ENCODE measurements around the gene ATG13. TPM values are rescaled to one million over a fixed set of nuclear protein-coding genes. Genes with fewer than 3 reads are reported as not detected.

ATG13 gene
- total and polyA plus RNA-seq, 4 donors = 29.9 to 72.7 (median 53.0) TPM

DNA sequence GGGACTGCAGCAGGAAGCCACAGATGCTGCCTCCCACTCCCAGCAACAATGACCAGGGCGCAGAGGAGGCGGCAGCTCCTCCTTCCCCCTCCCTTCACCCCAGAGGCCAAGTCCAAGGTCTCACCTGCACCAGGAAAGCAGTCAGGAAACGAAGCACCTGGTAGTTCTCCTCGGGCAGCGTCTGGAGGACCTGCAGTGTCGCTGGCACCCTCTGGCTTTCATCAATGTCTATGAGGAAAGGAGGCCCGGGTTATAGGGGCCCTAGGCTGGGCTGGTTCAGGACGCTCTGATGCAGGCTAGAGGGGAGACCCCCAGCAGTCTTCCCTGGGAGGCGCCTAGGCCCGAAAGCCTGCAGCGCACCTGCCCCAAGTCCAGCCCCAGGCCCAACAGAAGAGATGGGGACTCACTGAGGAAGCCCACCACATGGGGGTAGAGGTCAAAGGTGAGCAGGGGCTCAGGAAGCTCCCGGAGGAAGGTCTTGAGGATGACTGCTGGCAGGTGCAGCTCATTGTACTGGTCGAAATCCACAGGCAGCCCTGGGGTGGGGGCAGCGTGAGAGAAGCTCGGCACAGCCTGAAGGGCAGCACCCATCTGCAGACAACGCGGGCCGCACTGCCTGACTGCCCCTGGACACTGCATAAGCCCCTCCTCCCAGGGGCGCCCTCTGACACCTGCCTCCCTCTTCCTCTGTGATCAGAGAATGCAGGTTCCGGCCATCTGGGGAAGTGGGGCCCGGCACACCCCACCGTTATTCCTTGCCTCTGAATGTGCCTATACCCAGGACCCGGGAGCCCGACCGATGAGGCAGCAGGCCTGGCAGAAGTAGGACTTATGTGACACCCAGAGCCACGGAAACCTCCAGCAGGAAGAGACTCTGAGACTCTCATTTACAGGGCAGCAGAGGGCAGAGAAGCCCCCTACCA lies 62.1 kb downstream of the ATG13 start:
- no peaks in the 10 kb centered on the region for H3K27me3 ChIP-seq (ENCODE audit: control insufficient read depth in 1 of 2, insufficient read depth in 2 of 2, low read length in 1 of 2)
- intact Hi-C loops (cut with DNase I) = no loop called here
- no peak overlapping the region for H3K4me3 ChIP-seq (ENCODE audit: low read length in 2 of 2)
- DNase-seq (peak in 1 of 2 donors; percentile 39), ATAC-seq (ENCODE audit: low FRiP score) (no peak)
- H3K27ac ChIP-seq (ENCODE audit: low read depth in 1 of 2, low read length in 2 of 2) = no peak overlapping the region
- peaks cover 6 to 11% of the 10 kb centered on the region in 2 donors for H3K36me3 ChIP-seq (ENCODE audit: control insufficient read depth in 1 of 2, insufficient read depth in 2 of 2, low read length in 1 of 2)
- whole genome bisulfite sequencing, 2 donors = 88 to 89% methylated on average over 25 to 26 of the region's 26 CpGs
- no peaks in the 10 kb centered on the region for H3K9me3 ChIP-seq (ENCODE audit: control insufficient read depth, low read length)
- H3K4me1 ChIP-seq (ENCODE audit: control insufficient read depth in 1 of 2, insufficient read depth in 2 of 2, low read length in 2 of 2) = no peaks in the 10 kb centered on the region

DNA sequence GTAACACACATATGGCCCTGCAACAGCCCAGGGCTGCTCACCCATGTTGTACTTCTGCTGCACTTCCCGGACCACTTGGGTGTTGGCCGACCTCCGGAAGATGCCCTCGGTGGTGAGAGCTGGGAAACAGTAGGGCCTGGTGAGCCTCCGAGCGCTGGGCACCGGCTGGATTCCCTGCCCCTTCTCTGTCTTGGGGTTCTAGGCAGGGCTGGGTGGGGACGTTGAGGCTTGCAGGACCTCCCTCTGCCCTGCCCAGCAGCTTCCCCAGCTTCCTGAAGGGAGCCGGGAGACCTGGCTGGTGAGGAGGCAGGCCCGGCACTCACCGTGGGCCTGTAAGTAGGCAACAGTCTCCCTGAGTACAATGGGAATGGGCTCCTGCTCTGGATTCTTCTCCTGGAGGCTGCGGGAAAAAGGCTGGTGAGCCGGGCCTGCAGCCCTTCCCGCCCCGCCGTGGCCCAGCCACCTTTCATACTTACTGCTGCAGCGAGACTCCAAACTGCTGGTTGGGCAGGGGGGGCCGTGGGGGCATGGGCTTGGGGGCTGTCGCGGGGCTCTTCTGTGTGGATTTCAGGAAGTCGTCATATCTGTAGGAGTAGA lies 62.9 kb downstream of the ATG13 start:
- 87 to 88% methylated on average over 21 of the region's 21 CpGs for WGBS, 2 donors
- ATAC-seq (ENCODE audit: low FRiP score) = no peak
- H3K4me3 ChIP-seq (ENCODE audit: low read length in 2 of 2) = no peak overlapping the region
- H3K9me3 ChIP-seq (ENCODE audit: control insufficient read depth, low read length) = no peaks in the 10 kb centered on the region
- intact Hi-C loops (cut with DNase I) = no loop called here
- no peaks in the 10 kb centered on the region for H3K27me3 ChIP-seq (ENCODE audit: control insufficient read depth in 1 of 2, insufficient read depth in 2 of 2, low read length in 1 of 2)
- H3K36me3 ChIP-seq (ENCODE audit: control insufficient read depth in 1 of 2, insufficient read depth in 2 of 2, low read length in 1 of 2) = peaks cover 6 to 11% of the 10 kb centered on the region in 2 donors
- no peak overlapping the region for H3K27ac ChIP-seq (ENCODE audit: low read depth in 1 of 2, low read length in 2 of 2)
- DNase-seq = no peak
- no peaks in the 10 kb centered on the region for H3K4me1 ChIP-seq (ENCODE audit: control insufficient read depth in 1 of 2, insufficient read depth in 2 of 2, low read length in 2 of 2)

DNA sequence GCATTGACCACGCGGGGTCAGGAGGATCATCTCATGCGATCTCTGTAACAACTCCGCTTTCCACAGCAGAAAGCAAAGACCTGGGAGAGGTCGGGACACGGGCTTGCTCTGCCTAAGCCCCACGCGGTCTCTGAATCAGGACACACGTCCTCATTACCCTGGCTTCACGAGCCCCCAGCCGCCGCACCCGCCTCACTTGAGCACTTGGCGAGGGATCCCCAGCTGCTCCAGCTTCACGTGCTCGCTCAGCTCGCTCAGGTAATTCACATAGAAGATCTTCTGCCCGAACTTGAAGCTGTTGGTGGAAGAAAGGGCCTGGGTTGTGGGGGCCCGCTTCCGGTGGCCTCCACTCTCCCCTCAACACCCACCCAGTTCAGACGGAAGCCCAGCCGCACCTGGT lies 63.5 kb downstream of the ATG13 start:
- Histone ChIP-seq H3K36me3 (ENCODE audit: control insufficient read depth in 1 of 2, insufficient read depth in 2 of 2, low read length in 1 of 2) (peaks cover 6 to 11% of the 10 kb centered on the region in 2 donors), H3K4me1 (ENCODE audit: control insufficient read depth in 1 of 2, insufficient read depth in 2 of 2, low read length in 2 of 2) (no peaks in the 10 kb centered on the region), H3K4me3 (ENCODE audit: low read length in 2 of 2) (no peak overlapping the region), H3K27me3 (ENCODE audit: control insufficient read depth in 1 of 2, insufficient read depth in 2 of 2, low read length in 1 of 2) (no peaks in the 10 kb centered on the region), H3K27ac (ENCODE audit: low read depth in 1 of 2, low read length in 2 of 2) (no peak overlapping the region), H3K9me3 (ENCODE audit: control insufficient read depth, low read length) (no peaks in the 10 kb centered on the region)
- ATAC-seq (ENCODE audit: low FRiP score) (no peak), DNase-seq (peak in 1 of 2 donors; percentile 34)
- 90 to 92% methylated on average over 22 of the region's 22 CpGs for WGBS, 2 donors
- intact Hi-C loops (cut with DNase I) = no loop called here

DNA sequence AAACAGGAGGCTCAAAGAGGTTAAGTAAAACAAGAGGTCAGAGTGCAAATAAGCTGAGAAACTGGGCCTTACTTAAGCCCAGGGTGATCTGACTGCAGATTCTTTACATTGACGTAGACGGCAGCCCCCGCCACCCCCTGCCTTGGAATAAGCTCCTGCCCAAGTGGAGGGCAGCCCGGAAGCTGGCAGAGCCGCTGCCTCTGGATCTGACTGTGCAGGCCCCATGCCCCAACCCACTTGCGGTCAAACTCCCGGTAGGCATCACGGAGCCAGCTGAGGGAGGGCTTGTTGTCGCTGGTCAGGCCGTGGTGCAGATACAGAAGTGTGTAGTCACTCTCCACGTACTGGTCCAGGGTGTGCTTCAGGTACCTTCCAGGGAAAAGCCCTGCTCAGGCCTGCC lies 64.5 kb downstream of the ATG13 start:
- ATAC-seq (ENCODE audit: low FRiP score) (no peak), DNase-seq (peak in 1 of 2 donors; percentile 37)
- H3K4me1 ChIP-seq (ENCODE audit: control insufficient read depth in 1 of 2, insufficient read depth in 2 of 2, low read length in 2 of 2) = no peaks in the 10 kb centered on the region
- H3K27ac ChIP-seq (ENCODE audit: low read depth in 1 of 2, low read length in 2 of 2) = no peak overlapping the region
- WGBS, 2 donors = 91 to 92% methylated on average over 11 of the region's 11 CpGs
- H3K36me3 ChIP-seq (ENCODE audit: control insufficient read depth in 1 of 2, insufficient read depth in 2 of 2, low read length in 1 of 2) = peaks cover 8 to 11% of the 10 kb centered on the region in 2 donors
- no peaks in the 10 kb centered on the region for H3K9me3 ChIP-seq (ENCODE audit: control insufficient read depth, low read length)
- intact Hi-C loops (cut with DNase I) = no loop called here
- H3K4me3 ChIP-seq (ENCODE audit: low read length in 2 of 2) = no peak overlapping the region
- no peaks in the 10 kb centered on the region for H3K27me3 ChIP-seq (ENCODE audit: control insufficient read depth in 1 of 2, insufficient read depth in 2 of 2, low read length in 1 of 2)

DNA sequence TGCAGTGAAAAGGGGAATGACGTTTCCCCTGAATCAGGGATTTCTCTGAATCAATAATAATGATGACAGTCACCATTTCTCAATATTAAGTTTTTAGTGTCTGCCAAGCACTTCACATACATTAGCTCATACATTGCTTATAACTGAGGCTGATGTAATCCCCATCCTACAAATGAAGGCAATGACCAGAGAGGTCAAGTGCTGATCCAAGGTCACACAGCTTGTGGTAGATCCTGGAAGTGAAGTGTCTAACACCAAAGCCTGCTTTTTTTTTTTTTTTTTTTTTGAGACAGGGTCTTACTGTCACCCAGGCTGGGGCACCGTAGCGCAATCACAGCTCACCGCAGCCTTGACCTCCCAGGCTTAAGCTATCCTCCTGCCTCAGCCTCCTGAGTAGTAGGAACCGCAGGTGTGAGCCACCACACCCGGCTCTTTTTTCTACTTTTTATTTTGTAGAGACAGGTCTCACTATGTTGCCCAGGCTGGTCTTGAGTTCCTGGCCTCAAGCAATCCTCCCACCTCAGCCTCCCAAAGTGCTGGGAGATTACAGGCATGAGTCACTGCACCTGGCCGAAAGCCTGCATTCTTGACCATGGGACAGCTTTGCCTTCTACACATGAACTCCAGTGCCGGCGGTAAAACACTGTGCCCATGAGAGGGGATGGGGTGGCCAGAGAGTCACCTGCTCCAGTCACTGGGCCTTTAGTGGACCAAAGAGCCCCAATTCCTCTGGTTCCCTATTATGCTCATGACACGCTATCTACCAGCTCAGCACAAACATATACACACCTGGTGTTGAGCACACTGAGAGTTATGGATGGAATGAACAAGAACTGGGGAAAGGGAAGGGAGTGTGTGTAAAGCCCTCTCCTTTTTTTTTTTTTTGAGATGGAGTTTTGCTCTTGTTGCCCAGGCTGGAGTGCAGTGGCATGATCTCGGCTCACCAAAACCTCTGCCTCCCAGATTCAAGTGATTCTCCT lies 65.7 kb downstream of the ATG13 start:
- Histone ChIP-seq H3K9me3 (ENCODE audit: control insufficient read depth, low read length) (no peaks in the 10 kb centered on the region), H3K4me3 (ENCODE audit: low read length in 2 of 2) (no peak overlapping the region), H3K36me3 (ENCODE audit: control insufficient read depth in 1 of 2, insufficient read depth in 2 of 2, low read length in 1 of 2) (peaks cover 8 to 11% of the 10 kb centered on the region in 2 donors), H3K27ac (ENCODE audit: low read depth in 1 of 2, low read length in 2 of 2) (no peak overlapping the region), H3K27me3 (ENCODE audit: control insufficient read depth in 1 of 2, insufficient read depth in 2 of 2, low read length in 1 of 2) (no peaks in the 10 kb centered on the region), H3K4me1 (ENCODE audit: control insufficient read depth in 1 of 2, insufficient read depth in 2 of 2, low read length in 2 of 2) (no peaks in the 10 kb centered on the region)
- DNase-seq (peak in 1 of 2 donors; percentile 57), ATAC-seq (ENCODE audit: low FRiP score) (no peak)
- intact Hi-C loops (cut with DNase I) = no loop called here
- WGBS, 2 donors = 80 to 83% methylated on average over 11 of the region's 11 CpGs

DNA sequence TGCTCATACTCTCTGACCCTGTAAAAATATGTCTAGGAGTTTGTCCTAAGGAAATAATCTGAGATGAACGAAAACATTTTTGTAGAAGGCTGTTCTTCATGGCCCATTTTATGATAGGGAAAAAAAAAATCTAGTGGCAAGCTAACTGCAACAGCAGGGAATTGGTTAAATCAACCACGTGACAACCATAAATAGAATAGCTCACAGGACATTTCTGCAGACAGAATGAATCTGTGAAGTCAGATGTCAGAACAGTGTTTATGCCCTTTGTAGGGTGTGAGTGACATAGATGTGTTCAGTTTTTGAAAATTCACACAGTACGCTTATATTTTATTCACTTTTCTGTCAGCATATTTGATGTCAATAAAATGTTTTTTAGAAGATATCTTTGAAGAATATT lies 67.0 kb downstream of the ATG13 start:
- intact Hi-C loops (cut with DNase I) = no loop called here
- DNase-seq (no peak), ATAC-seq (ENCODE audit: low FRiP score) (no peak)
- H3K9me3 ChIP-seq (ENCODE audit: control insufficient read depth, low read length) = no peaks in the 10 kb centered on the region
- no peaks in the 10 kb centered on the region for H3K27me3 ChIP-seq (ENCODE audit: control insufficient read depth in 1 of 2, insufficient read depth in 2 of 2, low read length in 1 of 2)
- 46 to 48% methylated on average over 3 of the region's 3 CpGs for WGBS, 2 donors
- peaks cover 8 to 10% of the 10 kb centered on the region in 2 donors for H3K36me3 ChIP-seq (ENCODE audit: control insufficient read depth in 1 of 2, insufficient read depth in 2 of 2, low read length in 1 of 2)
- no peak overlapping the region for H3K4me3 ChIP-seq (ENCODE audit: low read length in 2 of 2)
- H3K27ac ChIP-seq (ENCODE audit: low read depth in 1 of 2, low read length in 2 of 2) = no peak overlapping the region
- H3K4me1 ChIP-seq (ENCODE audit: control insufficient read depth in 1 of 2, insufficient read depth in 2 of 2, low read length in 2 of 2) = no peaks in the 10 kb centered on the region

DNA sequence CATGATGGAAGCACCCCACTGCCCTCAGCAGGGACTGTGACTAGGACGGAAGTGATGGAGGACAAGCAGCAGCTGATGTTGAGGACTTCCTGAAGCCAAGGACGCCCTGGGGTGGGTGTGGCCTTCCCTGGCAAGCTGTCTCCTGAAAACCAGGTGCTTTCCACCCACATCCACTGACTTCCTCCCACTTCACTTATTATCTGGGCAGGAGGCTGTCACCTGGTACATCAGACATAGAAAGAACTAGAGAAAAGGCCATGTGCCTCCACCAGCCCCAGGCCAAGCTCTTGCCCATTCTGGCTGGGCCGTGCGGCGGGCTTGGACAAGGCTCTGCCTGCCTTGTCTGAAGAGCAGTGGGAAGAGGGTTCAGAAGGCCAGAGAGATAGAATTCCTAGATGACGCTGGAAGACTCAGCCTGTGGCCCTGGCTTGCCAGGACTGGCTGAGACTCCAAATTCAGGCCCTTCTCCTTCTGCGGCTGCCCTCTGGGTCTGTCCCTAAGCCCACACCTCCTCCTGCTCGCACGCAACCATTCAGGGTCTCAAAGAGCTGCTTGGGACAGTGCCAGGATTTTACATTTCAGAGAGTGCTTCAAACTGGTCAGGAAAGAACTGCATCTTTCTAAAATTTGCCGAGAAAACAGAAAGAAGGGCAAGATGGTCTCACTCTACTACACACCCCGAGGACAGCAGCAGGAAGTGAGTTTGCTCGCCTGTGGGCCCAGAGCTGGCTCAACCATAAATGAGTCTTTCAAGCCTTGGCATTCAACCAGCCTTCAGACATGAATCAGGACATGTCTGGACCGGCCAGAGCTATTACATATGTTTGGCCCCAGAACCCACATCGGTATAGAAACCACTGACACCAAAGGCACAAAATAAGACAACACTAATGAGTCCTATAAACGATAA lies 69.8 kb downstream of the ATG13 start:
- H3K4me1 ChIP-seq (ENCODE audit: control insufficient read depth in 1 of 2, insufficient read depth in 2 of 2, low read length in 2 of 2) = no peaks in the 10 kb centered on the region
- DNase-seq (no peak), ATAC-seq (ENCODE audit: low FRiP score) (peak; percentile 60)
- peak overlapping the region in 1 of 2 donors; percentile 11 for H3K27ac ChIP-seq (ENCODE audit: low read depth in 1 of 2, low read length in 2 of 2)
- 66 to 72% methylated on average over 15 of the region's 15 CpGs for WGBS, 2 donors
- peaks cover 1 to 2% of the 10 kb centered on the region in 2 donors for H3K36me3 ChIP-seq (ENCODE audit: control insufficient read depth in 1 of 2, insufficient read depth in 2 of 2, low read length in 1 of 2)
- H3K4me3 ChIP-seq (ENCODE audit: low read length in 2 of 2) = no peak overlapping the region
- no peaks in the 10 kb centered on the region for H3K27me3 ChIP-seq (ENCODE audit: control insufficient read depth in 1 of 2, insufficient read depth in 2 of 2, low read length in 1 of 2)
- H3K9me3 ChIP-seq (ENCODE audit: control insufficient read depth, low read length) = no peaks in the 10 kb centered on the region
- intact Hi-C loops (cut with DNase I) = no loop called here

All from aorta (tissue), 5 donors.